Measurements from ENCODE around the gene MRGPRD.

GRCh38 chr11:68954836-68955606 lies 25.8 kb downstream of the MRGPRD start:
- TF ChIP-seq, protein P1, sequence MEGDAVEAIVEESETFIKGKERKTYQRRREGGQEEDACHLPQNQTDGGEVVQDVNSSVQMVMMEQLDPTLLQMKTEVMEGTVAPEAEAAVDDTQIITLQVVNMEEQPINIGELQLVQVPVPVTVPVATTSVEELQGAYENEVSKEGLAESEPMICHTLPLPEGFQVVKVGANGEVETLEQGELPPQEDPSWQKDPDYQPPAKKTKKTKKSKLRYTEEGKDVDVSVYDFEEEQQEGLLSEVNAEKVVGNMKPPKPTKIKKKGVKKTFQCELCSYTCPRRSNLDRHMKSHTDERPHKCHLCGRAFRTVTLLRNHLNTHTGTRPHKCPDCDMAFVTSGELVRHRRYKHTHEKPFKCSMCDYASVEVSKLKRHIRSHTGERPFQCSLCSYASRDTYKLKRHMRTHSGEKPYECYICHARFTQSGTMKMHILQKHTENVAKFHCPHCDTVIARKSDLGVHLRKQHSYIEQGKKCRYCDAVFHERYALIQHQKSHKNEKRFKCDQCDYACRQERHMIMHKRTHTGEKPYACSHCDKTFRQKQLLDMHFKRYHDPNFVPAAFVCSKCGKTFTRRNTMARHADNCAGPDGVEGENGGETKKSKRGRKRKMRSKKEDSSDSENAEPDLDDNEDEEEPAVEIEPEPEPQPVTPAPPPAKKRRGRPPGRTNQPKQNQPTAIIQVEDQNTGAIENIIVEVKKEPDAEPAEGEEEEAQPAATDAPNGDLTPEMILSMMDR (conservative IDR thresholded peaks at IDR 0.05) = no peak
- TF ChIP-seq EZH2 (IDR thresholded peaks at IDR 0.05; ENCODE audit: low read depth) = no peak

Data from PC-9 (cell line).